Measurements from ENCODE around the gene VAMP7.
"Not testable (repeated sequence)": the region's sequence is repeated elsewhere in the genome, so short reads cannot be mapped to it uniquely, and the experiment has no call there.

DNA sequence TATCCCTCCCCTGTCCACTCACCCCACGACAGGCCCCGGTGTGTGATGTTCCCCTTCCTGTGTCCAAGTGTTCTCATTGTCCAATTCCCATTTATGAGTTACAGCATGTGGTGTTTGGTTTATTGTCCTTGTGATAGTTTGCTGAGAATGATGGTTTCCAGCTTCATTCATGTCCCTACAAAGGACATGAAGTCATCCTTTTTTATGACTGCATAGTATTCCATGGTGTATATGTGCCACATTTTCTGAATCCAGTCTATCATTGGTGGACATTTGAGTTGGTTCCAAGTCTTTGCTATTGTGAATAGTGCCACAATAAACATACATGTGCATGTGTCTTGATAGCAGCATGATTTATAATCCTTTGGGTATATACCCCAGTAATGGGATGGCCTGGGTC, 29.4 kb upstream of the VAMP7 start:
- TF ChIP-seq POLR2AphosphoS5 (IDR thresholded peaks at IDR 0.05; ENCODE audit: low read depth, low read length); USF2 (IDR thresholded peaks at IDR 0.05; ENCODE audit: low read depth, low read length); USF2 (CRISPR knock-in tag; IDR thresholded peaks at IDR 0.05; ENCODE audit: borderline replicate concordance); MAFF (IDR thresholded peaks at IDR 0.05; ENCODE audit: low read depth, low read length); FOXK2 (IDR thresholded peaks at IDR 0.05): not testable (repeated sequence)
- TF ChIP-seq, protein P1, sequence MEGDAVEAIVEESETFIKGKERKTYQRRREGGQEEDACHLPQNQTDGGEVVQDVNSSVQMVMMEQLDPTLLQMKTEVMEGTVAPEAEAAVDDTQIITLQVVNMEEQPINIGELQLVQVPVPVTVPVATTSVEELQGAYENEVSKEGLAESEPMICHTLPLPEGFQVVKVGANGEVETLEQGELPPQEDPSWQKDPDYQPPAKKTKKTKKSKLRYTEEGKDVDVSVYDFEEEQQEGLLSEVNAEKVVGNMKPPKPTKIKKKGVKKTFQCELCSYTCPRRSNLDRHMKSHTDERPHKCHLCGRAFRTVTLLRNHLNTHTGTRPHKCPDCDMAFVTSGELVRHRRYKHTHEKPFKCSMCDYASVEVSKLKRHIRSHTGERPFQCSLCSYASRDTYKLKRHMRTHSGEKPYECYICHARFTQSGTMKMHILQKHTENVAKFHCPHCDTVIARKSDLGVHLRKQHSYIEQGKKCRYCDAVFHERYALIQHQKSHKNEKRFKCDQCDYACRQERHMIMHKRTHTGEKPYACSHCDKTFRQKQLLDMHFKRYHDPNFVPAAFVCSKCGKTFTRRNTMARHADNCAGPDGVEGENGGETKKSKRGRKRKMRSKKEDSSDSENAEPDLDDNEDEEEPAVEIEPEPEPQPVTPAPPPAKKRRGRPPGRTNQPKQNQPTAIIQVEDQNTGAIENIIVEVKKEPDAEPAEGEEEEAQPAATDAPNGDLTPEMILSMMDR (CRISPR knock-in tag; IDR thresholded peaks at IDR 0.05) = not testable (repeated sequence)
- TF ChIP-seq, protein P2, sequence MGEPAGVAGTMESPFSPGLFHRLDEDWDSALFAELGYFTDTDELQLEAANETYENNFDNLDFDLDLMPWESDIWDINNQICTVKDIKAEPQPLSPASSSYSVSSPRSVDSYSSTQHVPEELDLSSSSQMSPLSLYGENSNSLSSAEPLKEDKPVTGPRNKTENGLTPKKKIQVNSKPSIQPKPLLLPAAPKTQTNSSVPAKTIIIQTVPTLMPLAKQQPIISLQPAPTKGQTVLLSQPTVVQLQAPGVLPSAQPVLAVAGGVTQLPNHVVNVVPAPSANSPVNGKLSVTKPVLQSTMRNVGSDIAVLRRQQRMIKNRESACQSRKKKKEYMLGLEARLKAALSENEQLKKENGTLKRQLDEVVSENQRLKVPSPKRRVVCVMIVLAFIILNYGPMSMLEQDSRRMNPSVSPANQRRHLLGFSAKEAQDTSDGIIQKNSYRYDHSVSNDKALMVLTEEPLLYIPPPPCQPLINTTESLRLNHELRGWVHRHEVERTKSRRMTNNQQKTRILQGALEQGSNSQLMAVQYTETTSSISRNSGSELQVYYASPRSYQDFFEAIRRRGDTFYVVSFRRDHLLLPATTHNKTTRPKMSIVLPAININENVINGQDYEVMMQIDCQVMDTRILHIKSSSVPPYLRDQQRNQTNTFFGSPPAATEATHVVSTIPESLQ (CRISPR knock-in tag; conservative IDR thresholded peaks at IDR 0.05) = not testable (repeated sequence)
